GM12865 (cell line): Measurements from ENCODE around the gene SERPINA6.
"Not testable (repeated sequence)": the region's sequence is repeated elsewhere in the genome, so short reads cannot be mapped to it uniquely, and the experiment has no call there.

Experiments used
- DNase-seq: peaks from one replicate; pipeline ENCODE4 v3.0.0; 2010; ENCODE audit warnings: low read depth
- H3K4me3 ChIP-seq: 2 replicates; pipeline ENCODE4 v1.5.1; 2011; ENCODE audit warnings: mild to moderate bottlenecking, low read depth, low read length, control low read depth
- CTCF ChIP-seq: IDR thresholded peaks from 2 replicates; pipeline ENCODE4 v1.5.1; 2011; ENCODE audit warnings: low read length, control low read depth, low read depth, inconsistent platforms; ENCODE audit not compliant: insufficient read depth; ENCODE audit errors: missing control alignments

SERPINA6 gene

DNA sequence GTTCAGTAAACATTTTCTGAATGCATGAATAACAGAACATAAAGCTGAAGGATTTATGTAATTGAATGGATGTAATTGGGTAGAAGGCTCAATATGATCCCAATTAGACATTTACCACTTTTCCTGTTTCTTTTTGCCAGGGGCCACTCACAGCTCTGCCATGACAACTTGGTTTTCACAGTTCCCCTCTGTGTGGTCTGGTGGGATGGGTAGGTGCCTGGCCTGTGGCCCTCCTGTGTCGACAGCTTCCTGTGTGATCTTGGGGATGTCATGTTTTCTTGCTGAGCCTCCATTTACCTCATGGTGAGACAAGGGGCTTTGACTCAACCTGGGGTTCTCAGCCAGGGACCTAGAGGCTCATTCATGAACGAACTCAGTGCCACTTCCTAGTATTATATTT, 17.5 kb downstream of the SERPINA6 start:
- no peak overlapping the region for H3K4me3 ChIP-seq
- TF ChIP-seq CTCF: no peak
- DNase-seq: no peak

GRCh38 chr14:94304243-94304642, 18.9 kb downstream of the SERPINA6 start:
- DNase-seq: no peak
- TF ChIP-seq CTCF: no peak
- H3K4me3 ChIP-seq: no peak overlapping the region

- TF ChIP-seq CTCF: no peak
- H3K4me3 ChIP-seq: no peak overlapping the region
- DNase-seq: no peak
Measured at GRCh38 chr14:94303111-94303510, 20.0 kb downstream of the SERPINA6 start.

- no peak overlapping the region for H3K4me3 ChIP-seq
- no peak for DNase-seq
- no peak for TF ChIP-seq CTCF
Measured at GRCh38 chr14:94298130-94298529, 25.0 kb downstream of the SERPINA6 start.

- DNase-seq: peak; percentile 15
- H3K4me3 ChIP-seq: not testable (repeated sequence)
Measured at GRCh38 chr14:94296181-94296545, 27.0 kb downstream of the SERPINA6 start.

GRCh38 chr14:94295360-94296180, 27.6 kb downstream of the SERPINA6 start:
- no peak for TF ChIP-seq CTCF
- DNase-seq: no peak
- no peak overlapping the region for H3K4me3 ChIP-seq

DNA sequence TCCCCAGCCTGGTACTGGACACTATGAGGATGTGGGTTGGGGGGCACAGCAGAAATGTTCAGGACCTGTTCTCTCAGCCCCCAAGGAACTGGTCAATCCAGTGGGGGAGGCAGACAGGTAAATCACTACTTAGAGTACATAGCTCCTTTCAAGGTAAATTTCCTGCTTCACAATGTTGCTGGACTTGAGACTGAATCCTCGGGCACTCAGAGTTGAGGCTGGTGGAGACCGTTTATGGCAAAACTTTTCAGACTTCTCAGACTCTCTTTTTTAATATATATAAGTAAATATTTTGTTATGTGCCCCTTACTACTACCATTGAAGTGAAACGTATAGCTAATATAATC, 29.6 kb downstream of the SERPINA6 start:
- H3K4me3 ChIP-seq: no peak overlapping the region
- no peak for DNase-seq
- TF ChIP-seq CTCF: no peak
